Stomach (tissue), 4 donors: ENCODE measurements around the gene GRAMD1A.

Experiments used
- EP300 ChIP-seq: sonication (generic); formaldehyde crosslinking; IDR thresholded peaks from one replicate; pipeline ENCODE4 v1.6.1; 2017; ENCODE audit warnings: antibody characterized with exemption
- POLR2AphosphoS5 ChIP-seq, 3 donors: sonication (generic); formaldehyde crosslinking; IDR thresholded peaks; one replicate each; pipeline ENCODE4 v1.6.1; 2016; ENCODE audit warnings: antibody characterized with exemption in 3 of 3
- TF ChIP-seq, protein P1 (sequence below), 7 experiments: fragments of 450-650 bp in 4 of 7; fragments of 200-600 bp in 3 of 7; sonication (generic) in 3 of 7; IDR thresholded peaks; one replicate each; pipeline ENCODE4 v1.5.1; 2016 to 2019; ENCODE audit warnings: antibody characterized with exemption in 7 of 7, control low read depth in 2 of 7, mild to moderate bottlenecking in 1 of 7

DNA sequence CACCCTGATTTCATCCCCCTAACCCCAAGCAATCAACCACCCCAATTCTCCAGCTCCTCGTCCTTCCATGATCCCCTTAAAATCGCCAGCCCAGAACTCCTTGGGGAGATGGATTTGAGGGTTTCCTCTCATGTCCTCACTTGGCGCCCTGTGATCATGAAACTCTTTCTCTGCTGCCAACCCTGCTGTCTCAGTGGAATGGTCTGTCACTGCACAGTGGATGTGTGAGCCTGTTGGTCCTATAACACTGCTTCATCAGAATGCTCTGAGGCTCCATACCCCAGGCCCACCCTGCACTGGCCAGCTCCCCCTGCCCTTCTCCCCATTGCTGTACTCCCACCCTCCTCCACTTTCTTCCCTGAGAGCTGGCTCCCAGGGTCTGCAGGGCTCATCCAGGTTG lies 23.5 kb upstream of the GRAMD1A start:
- TF ChIP-seq, protein P1, sequence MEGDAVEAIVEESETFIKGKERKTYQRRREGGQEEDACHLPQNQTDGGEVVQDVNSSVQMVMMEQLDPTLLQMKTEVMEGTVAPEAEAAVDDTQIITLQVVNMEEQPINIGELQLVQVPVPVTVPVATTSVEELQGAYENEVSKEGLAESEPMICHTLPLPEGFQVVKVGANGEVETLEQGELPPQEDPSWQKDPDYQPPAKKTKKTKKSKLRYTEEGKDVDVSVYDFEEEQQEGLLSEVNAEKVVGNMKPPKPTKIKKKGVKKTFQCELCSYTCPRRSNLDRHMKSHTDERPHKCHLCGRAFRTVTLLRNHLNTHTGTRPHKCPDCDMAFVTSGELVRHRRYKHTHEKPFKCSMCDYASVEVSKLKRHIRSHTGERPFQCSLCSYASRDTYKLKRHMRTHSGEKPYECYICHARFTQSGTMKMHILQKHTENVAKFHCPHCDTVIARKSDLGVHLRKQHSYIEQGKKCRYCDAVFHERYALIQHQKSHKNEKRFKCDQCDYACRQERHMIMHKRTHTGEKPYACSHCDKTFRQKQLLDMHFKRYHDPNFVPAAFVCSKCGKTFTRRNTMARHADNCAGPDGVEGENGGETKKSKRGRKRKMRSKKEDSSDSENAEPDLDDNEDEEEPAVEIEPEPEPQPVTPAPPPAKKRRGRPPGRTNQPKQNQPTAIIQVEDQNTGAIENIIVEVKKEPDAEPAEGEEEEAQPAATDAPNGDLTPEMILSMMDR (IDR thresholded peaks at IDR 0.05), result no peak
- no peak for TF ChIP-seq POLR2AphosphoS5 (IDR thresholded peaks at IDR 0.05)
- TF ChIP-seq EP300, result no peak
